Nephron progenitor cell (in vitro differentiated cells): Measurements from ENCODE around the gene REG4.

Experiments
- DNase-seq: peaks from one replicate; pipeline ENCODE4 v3.0.0; 2021
- H3K27ac Mint-ChIP-seq: 2 replicates; pipeline ENCODE4 v1.8.0; 2021; ENCODE audit warnings: mild to moderate bottlenecking, moderate library complexity, mixed read lengths
- H3K27me3 Mint-ChIP-seq: 2 replicates; pipeline ENCODE4 v1.8.0; 2021; ENCODE audit warnings: mild to moderate bottlenecking, low read depth, mixed read lengths; ENCODE audit not compliant: poor library complexity
- H3K36me3 Mint-ChIP-seq: 2 replicates; pipeline ENCODE4 v1.8.0; 2021; ENCODE audit warnings: low read depth, mixed read lengths
- H3K4me1 Mint-ChIP-seq: 2 replicates; pipeline ENCODE4 v1.8.0; 2021; ENCODE audit warnings: mixed read lengths
- H3K4me3 Mint-ChIP-seq: 2 replicates; pipeline ENCODE4 v1.8.0; 2021; ENCODE audit warnings: mild to moderate bottlenecking, moderate library complexity, mixed read lengths
- H3K9me3 Mint-ChIP-seq: 2 replicates; pipeline ENCODE4 v1.8.0; 2021; ENCODE audit warnings: mild to moderate bottlenecking, moderate library complexity, mixed read lengths
- TF ChIP-seq, protein P1 (sequence below): fragments of 200-600 bp; sonication (generic); IDR thresholded peaks from 2 replicates; pipeline ENCODE4 v1.5.0; 2021; ENCODE audit warnings: antibody characterized with exemption

The REG4 gene

DNA sequence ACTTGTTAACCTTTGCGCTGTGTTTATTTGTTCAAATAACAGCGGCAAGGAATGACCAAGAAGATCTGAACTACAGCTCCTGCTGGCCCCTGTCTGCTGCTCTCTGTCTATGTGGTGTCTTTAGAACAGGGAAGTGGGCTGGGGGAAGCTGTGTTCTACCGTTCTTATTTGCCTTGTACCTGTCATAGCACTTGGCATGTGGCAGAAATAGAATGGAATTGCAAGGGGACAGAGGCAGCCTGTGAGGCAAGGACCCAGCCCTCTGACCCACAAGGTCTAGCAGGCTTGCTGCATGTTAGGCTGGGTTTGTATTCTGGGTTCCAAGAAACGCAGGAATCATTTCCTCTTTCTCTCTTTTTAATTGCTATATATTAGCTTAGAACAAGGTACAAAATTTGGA, 63.2 kb downstream of the REG4 start:
- H3K36me3 Mint-ChIP-seq = peaks cover 13% of the 10 kb centered on the region
- TF ChIP-seq, protein P1, sequence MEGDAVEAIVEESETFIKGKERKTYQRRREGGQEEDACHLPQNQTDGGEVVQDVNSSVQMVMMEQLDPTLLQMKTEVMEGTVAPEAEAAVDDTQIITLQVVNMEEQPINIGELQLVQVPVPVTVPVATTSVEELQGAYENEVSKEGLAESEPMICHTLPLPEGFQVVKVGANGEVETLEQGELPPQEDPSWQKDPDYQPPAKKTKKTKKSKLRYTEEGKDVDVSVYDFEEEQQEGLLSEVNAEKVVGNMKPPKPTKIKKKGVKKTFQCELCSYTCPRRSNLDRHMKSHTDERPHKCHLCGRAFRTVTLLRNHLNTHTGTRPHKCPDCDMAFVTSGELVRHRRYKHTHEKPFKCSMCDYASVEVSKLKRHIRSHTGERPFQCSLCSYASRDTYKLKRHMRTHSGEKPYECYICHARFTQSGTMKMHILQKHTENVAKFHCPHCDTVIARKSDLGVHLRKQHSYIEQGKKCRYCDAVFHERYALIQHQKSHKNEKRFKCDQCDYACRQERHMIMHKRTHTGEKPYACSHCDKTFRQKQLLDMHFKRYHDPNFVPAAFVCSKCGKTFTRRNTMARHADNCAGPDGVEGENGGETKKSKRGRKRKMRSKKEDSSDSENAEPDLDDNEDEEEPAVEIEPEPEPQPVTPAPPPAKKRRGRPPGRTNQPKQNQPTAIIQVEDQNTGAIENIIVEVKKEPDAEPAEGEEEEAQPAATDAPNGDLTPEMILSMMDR = no peak
- peaks cover 18% of the 10 kb centered on the region for H3K27me3 Mint-ChIP-seq
- peaks cover 18% of the 10 kb centered on the region for H3K4me1 Mint-ChIP-seq
- H3K27ac Mint-ChIP-seq = no peak overlapping the region
- H3K4me3 Mint-ChIP-seq = no peak overlapping the region
- DNase-seq = no peak
- H3K9me3 Mint-ChIP-seq = no peaks in the 10 kb centered on the region

DNA sequence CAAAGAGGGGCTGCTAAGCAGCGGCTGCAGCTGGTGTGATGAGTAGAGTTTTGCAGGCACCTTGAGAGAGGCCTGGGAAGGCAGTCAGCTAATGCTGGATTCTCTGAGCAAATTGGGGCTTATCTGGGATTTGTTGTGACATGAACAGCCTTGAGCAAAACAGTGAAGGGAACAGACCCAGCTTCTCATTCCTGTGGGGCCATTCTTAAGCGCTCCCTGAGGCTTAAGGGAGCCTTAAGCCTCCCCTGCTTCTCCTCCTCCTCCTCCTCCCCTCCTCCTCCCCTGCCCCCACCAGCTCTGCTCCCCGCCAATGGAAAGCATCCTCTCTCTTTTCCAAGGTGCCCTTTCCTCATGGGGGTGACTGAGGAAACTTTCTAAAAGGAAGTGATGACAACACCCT, 63.8 kb downstream of the REG4 start:
- Mint-ChIP-seq H3K36me3 (peaks cover 13% of the 10 kb centered on the region), H3K27ac (no peak overlapping the region), H3K27me3 (peaks cover 18% of the 10 kb centered on the region), H3K4me3 (no peak overlapping the region), H3K4me1 (peaks cover 18% of the 10 kb centered on the region), H3K9me3 (no peaks in the 10 kb centered on the region)
- DNase-seq = no peak
- TF ChIP-seq, protein P1 = no peak

DNA sequence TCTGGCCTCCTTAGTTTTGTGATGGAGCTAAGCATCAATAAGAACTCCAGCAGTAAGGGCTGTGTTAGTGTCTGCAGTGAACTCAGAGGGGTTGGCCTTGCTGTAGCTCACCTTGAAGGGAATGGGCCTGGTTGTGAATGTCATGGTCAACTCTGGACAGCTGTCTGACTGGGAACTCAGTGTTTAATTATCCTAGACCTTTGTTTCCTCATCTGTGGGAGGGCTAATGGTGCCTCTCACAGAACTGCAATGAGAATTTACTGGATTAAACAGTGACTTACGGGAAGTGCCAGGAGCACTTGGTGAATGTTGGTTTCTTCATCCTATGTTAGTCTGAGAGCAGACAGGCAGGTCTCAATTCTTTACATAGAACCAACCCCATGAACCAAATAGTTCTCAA, 66.2 kb downstream of the REG4 start:
- peaks cover 30% of the 10 kb centered on the region for H3K4me1 Mint-ChIP-seq
- TF ChIP-seq, protein P1 = no peak
- H3K4me3 Mint-ChIP-seq = no peak overlapping the region
- no peaks in the 10 kb centered on the region for H3K9me3 Mint-ChIP-seq
- H3K27me3 Mint-ChIP-seq = peaks cover 15% of the 10 kb centered on the region
- H3K36me3 Mint-ChIP-seq = peaks cover 20% of the 10 kb centered on the region
- no peak for DNase-seq
- no peak overlapping the region for H3K27ac Mint-ChIP-seq

DNA sequence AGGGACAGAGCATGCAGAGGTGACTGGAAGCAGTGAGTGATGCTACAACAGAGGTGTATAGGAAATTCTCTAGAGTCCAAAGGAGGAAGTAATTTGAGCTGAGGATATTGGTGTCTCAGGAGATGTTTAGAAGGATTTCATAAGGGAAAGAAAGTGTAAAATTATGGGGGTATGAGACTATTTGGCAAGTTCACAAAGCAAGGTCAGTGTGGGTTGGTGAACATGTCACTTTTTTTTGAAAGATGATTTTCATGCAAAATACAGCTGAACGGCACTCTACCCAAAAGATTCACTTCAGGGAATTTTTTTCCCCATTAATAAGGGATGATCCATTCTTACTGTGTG, 66.7 kb downstream of the REG4 start:
- H3K27ac Mint-ChIP-seq = no peak overlapping the region
- H3K9me3 Mint-ChIP-seq = no peaks in the 10 kb centered on the region
- no peak overlapping the region for H3K4me3 Mint-ChIP-seq

More for the DNA sequence above, 66.7 kb downstream of the REG4 start:
- DNase-seq = no peak
- Mint-ChIP-seq H3K27me3 (peaks cover 10% of the 10 kb centered on the region), H3K4me1 (peaks cover 32% of the 10 kb centered on the region), H3K36me3 (peaks cover 24% of the 10 kb centered on the region)
- TF ChIP-seq, protein P1 = no peak
